Activated effector memory CD4-positive, alpha-beta T cell treated with anti-CD3 and anti-CD28 coated beads, Interleukin-2, amount 50 U/mL, for 16 hours (primary cell): Measurements from ENCODE around the gene COMMD10.

Experiments
- DNase-seq: peaks from one replicate; pipeline ENCODE4 v3.0.0-alpha.2; 2020

COMMD10 gene

GRCh38 chr5:116225281-116225922 lies 140.6 kb downstream of the COMMD10 start:
- DNase-seq = no peak

- no peak for DNase-seq
Measured at GRCh38 chr5:116229131-116229689, 144.4 kb downstream of the COMMD10 start.

- no peak for DNase-seq
Measured at GRCh38 chr5:116231288-116231687, 146.5 kb downstream of the COMMD10 start.

- no peak for DNase-seq
Measured at GRCh38 chr5:116234681-116235080, 149.9 kb downstream of the COMMD10 start.

- DNase-seq = no peak
Measured at GRCh38 chr5:116237917-116238500, 153.2 kb downstream of the COMMD10 start.

GRCh38 chr5:116242343-116242742 lies 157.5 kb downstream of the COMMD10 start:
- DNase-seq = no peak

GRCh38 chr5:116248432-116248831 lies 163.6 kb downstream of the COMMD10 start:
- no peak for DNase-seq

GRCh38 chr5:116249648-116250047 lies 164.8 kb downstream of the COMMD10 start:
- DNase-seq = no peak

GRCh38 chr5:116256717-116257116 lies 171.9 kb downstream of the COMMD10 start:
- DNase-seq = no peak

GRCh38 chr5:116265471-116265870 lies 180.6 kb downstream of the COMMD10 start:
- DNase-seq = no peak

- DNase-seq = no peak
Measured at GRCh38 chr5:116271446-116272025, 186.7 kb downstream of the COMMD10 start.

GRCh38 chr5:116272281-116272941 lies 187.6 kb downstream of the COMMD10 start:
- DNase-seq = no peak

- DNase-seq = no peak
Measured at GRCh38 chr5:116273448-116274242, 188.8 kb downstream of the COMMD10 start.

GRCh38 chr5:116274251-116274650 lies 189.4 kb downstream of the COMMD10 start:
- DNase-seq = no peak

- DNase-seq = no peak
Measured at GRCh38 chr5:116275282-116275681, 190.5 kb downstream of the COMMD10 start.

GRCh38 chr5:116276952-116277351 lies 192.1 kb downstream of the COMMD10 start:
- no peak for DNase-seq

GRCh38 chr5:116280149-116280803 lies 195.5 kb downstream of the COMMD10 start:
- DNase-seq = no peak

GRCh38 chr5:116281309-116281708 lies 196.5 kb downstream of the COMMD10 start:
- DNase-seq = no peak

GRCh38 chr5:116288524-116288923 lies 203.7 kb downstream of the COMMD10 start:
- DNase-seq = no peak

- no peak for DNase-seq
Measured at GRCh38 chr5:116289276-116289675, 204.5 kb downstream of the COMMD10 start.

- DNase-seq = no peak
Measured at GRCh38 chr5:116291271-116291670, 206.4 kb downstream of the COMMD10 start.

- DNase-seq = no peak
Measured at GRCh38 chr5:116292321-116292720, 207.5 kb downstream of the COMMD10 start.
